ENCODE measurements around the gene NUP107.

Gene NUP107

DNA sequence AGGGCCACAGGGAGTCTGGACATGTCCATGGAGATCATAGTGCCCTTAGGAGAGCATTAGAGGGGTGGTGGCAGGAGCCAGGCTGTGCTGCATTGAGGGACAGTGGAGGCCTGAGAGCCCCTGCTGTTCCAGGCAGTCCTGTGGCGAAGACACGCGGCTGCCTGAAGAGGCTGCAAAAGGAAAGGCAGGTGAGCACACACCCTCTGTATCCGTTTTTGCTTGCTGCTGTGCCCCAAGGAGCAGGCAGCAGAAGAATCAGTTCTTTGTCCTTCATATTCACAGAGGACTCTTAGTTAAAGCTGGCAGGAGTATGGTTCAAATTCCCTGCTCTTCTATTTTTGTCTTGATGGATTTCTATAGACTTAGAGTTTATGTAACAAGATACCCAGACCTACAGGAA lies 63.7 kb downstream of the NUP107 start:
- TF ChIP-seq, protein P1, sequence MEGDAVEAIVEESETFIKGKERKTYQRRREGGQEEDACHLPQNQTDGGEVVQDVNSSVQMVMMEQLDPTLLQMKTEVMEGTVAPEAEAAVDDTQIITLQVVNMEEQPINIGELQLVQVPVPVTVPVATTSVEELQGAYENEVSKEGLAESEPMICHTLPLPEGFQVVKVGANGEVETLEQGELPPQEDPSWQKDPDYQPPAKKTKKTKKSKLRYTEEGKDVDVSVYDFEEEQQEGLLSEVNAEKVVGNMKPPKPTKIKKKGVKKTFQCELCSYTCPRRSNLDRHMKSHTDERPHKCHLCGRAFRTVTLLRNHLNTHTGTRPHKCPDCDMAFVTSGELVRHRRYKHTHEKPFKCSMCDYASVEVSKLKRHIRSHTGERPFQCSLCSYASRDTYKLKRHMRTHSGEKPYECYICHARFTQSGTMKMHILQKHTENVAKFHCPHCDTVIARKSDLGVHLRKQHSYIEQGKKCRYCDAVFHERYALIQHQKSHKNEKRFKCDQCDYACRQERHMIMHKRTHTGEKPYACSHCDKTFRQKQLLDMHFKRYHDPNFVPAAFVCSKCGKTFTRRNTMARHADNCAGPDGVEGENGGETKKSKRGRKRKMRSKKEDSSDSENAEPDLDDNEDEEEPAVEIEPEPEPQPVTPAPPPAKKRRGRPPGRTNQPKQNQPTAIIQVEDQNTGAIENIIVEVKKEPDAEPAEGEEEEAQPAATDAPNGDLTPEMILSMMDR (IDR thresholded peaks at IDR 0.05), result no peak
- Mint-ChIP-seq H3K9me3 (no peaks in the 10 kb centered on the region), H3K27me3 (ENCODE audit: low read depth, poor library complexity) (no peaks in the 10 kb centered on the region), H3K4me1 (peaks cover 34% of the 10 kb centered on the region), H3K4me3 (no peak overlapping the region), H3K36me3 (ENCODE audit: low read depth) (peaks cover 44% of the 10 kb centered on the region), H3K27ac (no peak overlapping the region)
- no peak for DNase-seq

DNA sequence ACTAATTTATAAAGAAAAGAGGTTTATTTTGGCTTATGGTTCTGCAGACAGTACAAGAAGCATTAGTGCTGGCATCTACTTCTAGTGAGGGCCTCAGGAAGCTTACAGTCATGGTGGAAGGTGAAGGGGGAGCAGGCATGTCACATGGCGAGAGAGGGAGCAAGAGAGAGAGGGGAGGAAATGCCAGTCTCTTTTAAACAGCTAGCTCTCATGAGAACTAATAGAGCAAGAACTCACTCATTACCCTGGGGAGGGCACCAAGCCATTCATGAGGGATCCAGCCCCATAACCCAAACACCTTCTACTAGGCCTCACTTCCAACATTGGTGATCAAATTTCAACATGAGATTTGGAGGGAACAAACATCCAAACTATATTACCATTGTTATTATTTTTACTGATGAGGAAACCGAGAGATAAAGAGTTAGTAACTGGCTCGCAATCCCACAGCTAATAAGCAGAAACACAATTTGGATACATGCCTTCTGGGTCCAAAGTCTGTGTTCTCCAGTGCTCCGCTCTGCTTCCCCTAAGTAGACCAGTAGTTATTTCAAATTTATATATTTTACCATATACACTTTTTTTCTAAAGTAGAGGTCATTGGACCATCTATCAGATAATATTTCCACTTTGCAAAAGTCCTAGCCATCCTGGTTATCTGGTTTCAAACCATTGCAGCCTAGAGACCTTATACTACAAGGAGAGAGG lies 68.9 kb downstream of the NUP107 start:
- Mint-ChIP-seq H3K4me3 (no peak overlapping the region), H3K36me3 (ENCODE audit: low read depth) (peaks cover 83% of the 10 kb centered on the region), H3K27me3 (ENCODE audit: low read depth, poor library complexity) (no peaks in the 10 kb centered on the region), H3K4me1 (no peaks in the 10 kb centered on the region), H3K27ac (no peak overlapping the region), H3K9me3 (no peaks in the 10 kb centered on the region)
- TF ChIP-seq, protein P1 (IDR thresholded peaks at IDR 0.05), result no peak
- no peak for DNase-seq

DNA sequence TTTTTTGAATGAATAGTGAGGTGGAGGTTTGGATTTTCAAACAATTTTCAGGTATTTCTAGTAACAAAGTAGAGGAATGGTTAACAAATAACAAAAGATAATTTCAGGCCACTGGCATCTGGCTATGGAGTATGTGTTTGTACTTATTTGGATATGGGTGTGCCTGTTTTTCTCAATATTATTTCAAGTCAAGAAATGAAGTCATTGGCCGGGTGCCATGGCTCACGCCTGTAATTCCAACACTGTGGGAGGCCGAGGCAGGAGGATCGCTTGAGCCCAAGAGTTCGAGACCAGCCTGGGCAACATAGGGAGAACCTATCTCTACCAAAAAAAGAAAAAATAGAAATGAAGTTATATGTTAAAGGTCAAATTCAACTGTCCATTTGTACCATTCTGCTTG lies 73.1 kb downstream of the NUP107 start:
- no peaks in the 10 kb centered on the region for H3K27me3 Mint-ChIP-seq (ENCODE audit: low read depth, poor library complexity)
- peaks cover 84% of the 10 kb centered on the region for H3K36me3 Mint-ChIP-seq (ENCODE audit: low read depth)
- H3K9me3 Mint-ChIP-seq, result no peaks in the 10 kb centered on the region
- TF ChIP-seq, protein P1 (IDR thresholded peaks at IDR 0.05), result no peak
- H3K4me3 Mint-ChIP-seq, result no peak overlapping the region
- DNase-seq, result no peak
- no peak overlapping the region for H3K27ac Mint-ChIP-seq
- no peaks in the 10 kb centered on the region for H3K4me1 Mint-ChIP-seq

DNA sequence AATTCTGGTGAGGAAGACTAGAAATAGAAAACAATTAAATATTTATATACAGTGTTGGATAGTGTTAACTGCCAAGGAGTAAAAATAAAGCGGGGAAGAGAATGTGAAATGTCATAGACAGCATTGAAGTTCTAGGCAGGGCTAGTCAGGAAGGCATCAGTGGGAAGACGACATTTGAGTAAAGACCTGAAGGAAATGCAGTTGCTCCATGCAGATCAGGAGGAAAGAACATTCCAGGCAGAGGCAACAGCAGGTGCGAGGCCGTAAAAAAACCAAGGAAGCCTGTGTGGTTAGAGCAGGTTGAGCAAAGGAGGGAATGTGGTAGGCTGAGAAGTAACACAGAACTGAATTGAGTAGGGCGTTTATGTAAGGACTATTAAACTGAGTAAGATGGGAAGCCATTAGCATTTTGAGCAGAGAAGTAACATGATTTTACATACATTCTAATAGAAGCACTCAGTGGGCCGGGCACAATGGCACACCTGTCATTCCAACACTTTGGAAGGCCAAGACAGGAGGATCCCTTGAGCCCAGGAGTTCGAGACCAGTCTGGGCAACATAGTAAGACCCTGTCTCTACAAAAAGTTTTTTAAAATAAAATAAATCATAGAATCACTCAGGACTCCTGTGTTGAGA lies 74.1 kb downstream of the NUP107 start:
- TF ChIP-seq, protein P1 (IDR thresholded peaks at IDR 0.05), result no peak
- Mint-ChIP-seq H3K27me3 (ENCODE audit: low read depth, poor library complexity) (no peaks in the 10 kb centered on the region), H3K4me3 (no peak overlapping the region), H3K36me3 (ENCODE audit: low read depth) (peaks cover 77% of the 10 kb centered on the region), H3K4me1 (no peaks in the 10 kb centered on the region), H3K27ac (no peak overlapping the region), H3K9me3 (no peaks in the 10 kb centered on the region)
- no peak for DNase-seq

DNA sequence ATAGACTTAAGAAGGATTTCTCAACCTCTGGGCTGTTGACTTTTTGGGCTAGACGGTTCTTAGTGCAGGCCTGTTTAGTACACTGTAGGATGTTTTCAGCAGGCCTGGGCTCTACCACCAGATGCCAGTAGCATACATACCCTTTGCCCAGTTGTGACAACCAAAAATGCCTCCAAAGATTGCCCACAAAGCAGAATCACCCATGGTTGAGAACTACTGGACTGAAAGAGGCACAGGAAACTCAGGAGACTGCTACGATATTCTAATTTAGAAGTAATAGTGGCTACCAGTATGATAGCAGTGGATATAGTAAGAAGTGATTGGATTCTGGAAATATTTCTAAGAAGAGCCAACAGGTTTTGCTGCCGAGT lies 74.6 kb downstream of the NUP107 start:
- H3K36me3 Mint-ChIP-seq (ENCODE audit: low read depth), result peaks cover 72% of the 10 kb centered on the region
- H3K27ac Mint-ChIP-seq, result no peak overlapping the region
- no peak overlapping the region for H3K4me3 Mint-ChIP-seq
- H3K9me3 Mint-ChIP-seq, result no peaks in the 10 kb centered on the region
- TF ChIP-seq, protein P1 (IDR thresholded peaks at IDR 0.05), result no peak
- H3K4me1 Mint-ChIP-seq, result no peaks in the 10 kb centered on the region
- DNase-seq, result no peak
- H3K27me3 Mint-ChIP-seq (ENCODE audit: low read depth, poor library complexity), result no peaks in the 10 kb centered on the region

Data from nephron progenitor cell (in vitro differentiated cells).